ENCODE results near the gene SLIT3.

- TF ChIP-seq CTCF (IDR thresholded peaks at IDR 0.05) (no peak), POLR2A (IDR thresholded peaks at IDR 0.05) (no peak)
Observed at GRCh38 chr5:168989731-168990505, 311.0 kb downstream of the SLIT3 start.
